MM.1S (cell line): ENCODE results near the gene EIPR1.

Experiments used
- DNase-seq: peaks from one replicate; pipeline ENCODE4 v3.0.0-alpha.2; 2015
- H2AFZ ChIP-seq: fragments of 300-600 bp; sonication (generic); 2 replicates; pipeline ENCODE4 v1.6.0; 2016; ENCODE audit warnings: antibody characterized with exemption, low read length
- H3F3A ChIP-seq: fragments of 300-600 bp; sonication (generic); 2 replicates; pipeline ENCODE4 v1.6.1; 2016; ENCODE audit warnings: mild to moderate bottlenecking, antibody characterized with exemption, low read length, moderate library complexity, mixed read lengths; ENCODE audit not compliant: insufficient read depth
- H3K27ac ChIP-seq: fragments of 300-600 bp; sonication (generic); 2 replicates; pipeline ENCODE4 v1.5.1; 2016; ENCODE audit warnings: mild to moderate bottlenecking, low read length
- H3K27me3 ChIP-seq: fragments of 300-600 bp; sonication (generic); replicated peaks from 2 replicates; pipeline ENCODE4 v1.6.0; 2016; ENCODE audit warnings: low read length; ENCODE audit not compliant: insufficient read depth
- H3K36me3 ChIP-seq: fragments of 300-600 bp; sonication (generic); replicated peaks from 2 replicates; pipeline ENCODE4 v1.6.1; 2016; ENCODE audit warnings: mild to moderate bottlenecking, low read length, mixed read lengths; ENCODE audit not compliant: insufficient read depth
- H3K4me1 ChIP-seq: fragments of 300-600 bp; sonication (generic); 2 replicates; pipeline ENCODE4 v1.6.1; 2016; ENCODE audit warnings: low read length, mixed read lengths
- H3K4me2 ChIP-seq: fragments of 300-600 bp; sonication (generic); 2 replicates; pipeline ENCODE4 v1.6.0; 2016; ENCODE audit warnings: low read depth, low read length
- H3K4me3 ChIP-seq: fragments of 300-600 bp; sonication (generic); 2 replicates; pipeline ENCODE4 v1.5.1; 2016; ENCODE audit warnings: low read length, mixed read lengths
- H3K79me2 ChIP-seq: fragments of 300-600 bp; sonication (generic); 2 replicates; pipeline ENCODE4 v1.6.1; 2016; ENCODE audit warnings: mixed run types, low read length, mixed read lengths
- H3K9ac ChIP-seq: fragments of 300-600 bp; sonication (generic); 2 replicates; pipeline ENCODE4 v1.6.1; 2016; ENCODE audit warnings: low read length, mixed read lengths
- H3K9me2 ChIP-seq: fragments of 300-600 bp; sonication (generic); replicated peaks from 2 replicates; pipeline ENCODE4 v1.6.1; 2016; ENCODE audit warnings: mild to moderate bottlenecking, low read length, mixed read lengths; ENCODE audit not compliant: insufficient read depth
- H3K9me3 ChIP-seq: fragments of 300-600 bp; sonication (generic); replicated peaks from 2 replicates; pipeline ENCODE4 v1.6.1; 2016; ENCODE audit warnings: mild to moderate bottlenecking, low read length, mixed read lengths; ENCODE audit not compliant: insufficient read depth
- H4K20me1 ChIP-seq: fragments of 300-600 bp; sonication (generic); 2 replicates; pipeline ENCODE4 v1.6.1; 2016; ENCODE audit warnings: mild to moderate bottlenecking, low read length, moderate library complexity, mixed read lengths; ENCODE audit not compliant: insufficient read depth
- CTCF ChIP-seq: fragments of 300-600 bp; sonication (generic); IDR thresholded peaks from 2 replicates; pipeline ENCODE4 v1.5.1; 2016; ENCODE audit warnings: antibody characterized with exemption, low read length, mixed read lengths
- EZH2 ChIP-seq: fragments of 300-600 bp; sonication (generic); optimal IDR thresholded peaks from 2 replicates; pipeline ENCODE3; 2017; ENCODE audit warnings: low read depth, mild to moderate bottlenecking, antibody characterized with exemption, low read length, mixed read lengths
- EZH2phosphoT487 ChIP-seq: fragments of 300-600 bp; sonication (generic); IDR thresholded peaks from 2 replicates; pipeline ENCODE4 v1.6.1; 2018; ENCODE audit warnings: antibody characterized with exemption, low read length

The EIPR1 gene

GRCh38 chr2:3338340-3338739 lies 39.3 kb downstream of the EIPR1 start:
- Histone ChIP-seq H3K9ac (no peak overlapping the region), H3K27ac (no peak overlapping the region), H3K27me3 (no peaks in the 10 kb centered on the region), H3K4me3 (no peak overlapping the region), H2AFZ (no peak overlapping the region), H3K4me1 (no peaks in the 10 kb centered on the region), H4K20me1 (no peaks in the 10 kb centered on the region), H3K36me3 (no peaks in the 10 kb centered on the region), H3K9me2 (no peaks in the 10 kb centered on the region), H3K9me3 (no peaks in the 10 kb centered on the region), H3F3A (no peaks in the 10 kb centered on the region), H3K79me2 (no peaks in the 10 kb centered on the region), H3K4me2 (no peak overlapping the region)
- no peak for DNase-seq
- TF ChIP-seq EZH2phosphoT487 (no peak), CTCF (no peak), EZH2 (no peak)

- TF ChIP-seq EZH2phosphoT487 = no peak
- no peak for TF ChIP-seq EZH2
- TF ChIP-seq CTCF = no peak
- Histone ChIP-seq H3K4me3 (no peak overlapping the region), H3K79me2 (no peaks in the 10 kb centered on the region), H3K4me1 (no peaks in the 10 kb centered on the region), H4K20me1 (no peaks in the 10 kb centered on the region), H3K27me3 (no peaks in the 10 kb centered on the region), H3K9me3 (no peaks in the 10 kb centered on the region), H3K9ac (no peak overlapping the region), H3K36me3 (no peaks in the 10 kb centered on the region), H3K27ac (no peak overlapping the region), H3F3A (no peaks in the 10 kb centered on the region), H2AFZ (no peak overlapping the region), H3K9me2 (no peaks in the 10 kb centered on the region), H3K4me2 (no peak overlapping the region)
- DNase-seq = no peak
These were observed 40.8 kb downstream of the EIPR1 start for GRCh38 chr2:3336844-3337243.

GRCh38 chr2:3334392-3335345 lies 42.9 kb downstream of the EIPR1 start:
- no peak overlapping the region for H3K4me2 ChIP-seq
- H3K9ac ChIP-seq = no peak overlapping the region
- H2AFZ ChIP-seq = no peak overlapping the region
- no peaks in the 10 kb centered on the region for H3K36me3 ChIP-seq
- no peak for DNase-seq
- no peaks in the 10 kb centered on the region for H3K9me3 ChIP-seq
- H3F3A ChIP-seq = no peaks in the 10 kb centered on the region
- H4K20me1 ChIP-seq = no peaks in the 10 kb centered on the region
- TF ChIP-seq CTCF = no peak
- no peak for TF ChIP-seq EZH2phosphoT487
- no peak for TF ChIP-seq EZH2
- H3K27ac ChIP-seq = no peak overlapping the region
- no peaks in the 10 kb centered on the region for H3K79me2 ChIP-seq
- no peaks in the 10 kb centered on the region for H3K9me2 ChIP-seq
- no peaks in the 10 kb centered on the region for H3K4me1 ChIP-seq
- H3K27me3 ChIP-seq = no peaks in the 10 kb centered on the region
- H3K4me3 ChIP-seq = no peak overlapping the region
